K562 (cell line): ENCODE data around the gene ABHD8. TPM values are rescaled to one million over a fixed set of nuclear protein-coding genes. Genes with fewer than 3 reads are reported as not detected.
A peak's percentile ranks its signal among the peaks of the same experiment; 100 is the strongest.

Source experiments
- ATF1 ChIP-seq, 2 experiments: fragments of 450-650 bp in 1 of 2; IDR thresholded peaks; 2 replicates each; pipeline ENCODE4 v1.6.1; 2016; ENCODE audit warnings: missing compliant biosample characterization in 1 of 2, missing genetic modification characterization in 1 of 2
- CBFB ChIP-seq: sonication (generic); formaldehyde crosslinking; IDR thresholded peaks from 2 replicates; pipeline ENCODE4 v1.4.0; 2020; ENCODE audit warnings: mild to moderate bottlenecking, missing genetic modification reagents
- MCM5 ChIP-seq: fragments of 450-650 bp; IDR thresholded peaks from 2 replicates; pipeline ENCODE4 v1.6.1; 2016; ENCODE audit warnings: low read depth
- MTA1 ChIP-seq: fragments of 450-650 bp; IDR thresholded peaks from 2 replicates; pipeline ENCODE4 v1.6.1; 2017; ENCODE audit warnings: borderline replicate concordance
- MYBL2 ChIP-seq, 2 experiments: fragments of 450-650 bp in 1 of 2; sonication (generic) in 1 of 2; formaldehyde crosslinking in 1 of 2; IDR thresholded peaks; 2 replicates each; pipeline versions ENCODE4 v1.6.1 to v1.8.1; 2017 to 2022; ENCODE audit warnings: borderline replicate concordance in 1 of 2, inconsistent platforms in 1 of 2, low read depth in 1 of 2, mild to moderate bottlenecking in 1 of 2, missing genetic modification reagents in 1 of 2, moderate library complexity in 1 of 2
- MYC ChIP-seq, 2 experiments: fragments of 250-450 bp in 1 of 2; sonication (Bioruptor Pico) in 1 of 2; IDR thresholded peaks; 2 replicates each; pipeline versions ENCODE4 v1.5.1 to v1.6.1; 2012 to 2021; ENCODE audit warnings: low read depth in 2 of 2, borderline replicate concordance in 1 of 2, improper control_type of control experiment in 1 of 2, low read length in 1 of 2, mild to moderate bottlenecking in 1 of 2, moderate library complexity in 1 of 2
- NRF1 ChIP-seq, 2 experiments: fragments of 450-650 bp; IDR thresholded peaks in 1 of 2; conservative IDR thresholded peaks in 1 of 2; 2 replicates each; pipeline ENCODE4 v1.6.1; 2014; ENCODE audit warnings: mild to moderate bottlenecking in 2 of 2
- SMC3 ChIP-seq: conservative IDR thresholded peaks from 2 replicates; pipeline ENCODE4 v1.6.1; 2011; ENCODE audit warnings: low read depth, low read length, improper control_type of control experiment; ENCODE audit not compliant: insufficient read depth
- TRIM28 ChIP-seq: fragments of 450-650 bp; IDR thresholded peaks from 2 replicates; pipeline ENCODE4 v1.6.1; 2017
- TSC22D4 ChIP-seq: fragments of 450-650 bp; IDR thresholded peaks from 2 replicates; pipeline ENCODE4 v1.6.1; 2016; ENCODE audit warnings: missing genetic modification characterization, missing biosample characterization, control low read depth
- polyA plus RNA-seq, 8 experiments: library from polyadenylated mRNA; depleted of rRNA in 4 of 8; stranded (reverse) in 5 of 8; unstranded in 3 of 8; fragments of >200 nt; fragmentation: Nextera tagmentation in 2 of 8; fragmentation: Illumina TruSeq in 1 of 8; extraction: Ambion mirVana in 2 of 8; extraction: Trizol in 1 of 8; gene quantifications; 2 replicates each; pipeline versions ENCODE4 v1.2.1 to v1.2.3, GENCODE V29; 2011 to 2014; ENCODE audit warnings: inconsistent platforms in 1 of 8, missing spikeins in 1 of 8
- total RNA-seq, 7 experiments: library from RNA; depleted of rRNA in 6 of 7; stranded (reverse); fragments of >200 nt in 6 of 7; fragmentation: Illumina TruSeq in 2 of 7; extraction: Trizol in 2 of 7; gene quantifications; 2 replicates each; pipeline versions ENCODE4 v1.2.1 to v1.2.3, GENCODE V29; 2011 to 2021; ENCODE audit warnings: low replicate concordance in 1 of 7
- TF ChIP-seq, protein P1 (sequence below): IDR thresholded peaks from 2 replicates; pipeline ENCODE4 v1.6.1; 2012; ENCODE audit warnings: low read depth, low read length, improper control_type of control experiment, borderline replicate concordance
- TF ChIP-seq, protein P2 (sequence below): fragments of 200-800 bp; sonication (Bioruptor generic); IDR thresholded peaks from 2 replicates; pipeline ENCODE4 v1.6.1; 2017; ENCODE audit warnings: missing genetic modification characterization, missing compliant biosample characterization
- TF ChIP-seq, protein P3 (sequence below), 2 experiments: fragments of 450-650 bp in 1 of 2; sonication (generic) in 1 of 2; formaldehyde crosslinking in 1 of 2; IDR thresholded peaks; 2 replicates each; pipeline versions ENCODE4 v1.7.1 to v1.9.0; 2016 to 2022; ENCODE audit warnings: inconsistent platforms in 1 of 2, mild to moderate bottlenecking in 1 of 2, missing genetic modification reagents in 1 of 2

Gene ABHD8
- total and polyA plus RNA-seq, 9 of the 15 experiments (the other 6 are each of a cell fraction or from before 2014, with no cell fraction given), result 0.04 to 6.6 (median 2.0) TPM; not detected in 1

DNA sequence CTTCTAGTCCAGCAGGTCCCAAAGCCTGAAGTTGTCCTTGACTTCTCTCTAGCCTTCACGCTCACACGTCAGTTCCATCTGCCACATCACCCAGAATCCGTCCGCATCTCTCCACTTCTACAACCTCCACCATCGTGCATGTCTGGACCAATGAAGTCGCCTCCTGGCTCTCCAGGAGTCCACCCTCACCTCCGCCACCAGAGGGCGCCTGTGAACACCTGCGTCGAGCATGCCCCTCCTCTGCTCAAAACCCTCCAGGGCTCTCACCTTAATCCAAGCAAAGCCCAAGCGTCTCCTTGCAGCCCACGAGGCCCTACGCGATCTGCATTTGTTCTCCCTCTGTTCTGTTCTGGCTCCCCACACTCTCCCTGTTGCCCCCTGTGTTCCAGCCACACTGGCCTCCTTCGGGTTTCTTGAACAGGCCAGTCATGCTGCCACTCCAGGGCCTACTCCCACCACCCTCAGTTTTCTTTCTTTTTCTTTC is 42.3 kb downstream of the ABHD8 start (continued):
- peak; percentile 86 for TF ChIP-seq SMC3
- no peak for TF ChIP-seq MCM5
- TF ChIP-seq, protein P1, sequence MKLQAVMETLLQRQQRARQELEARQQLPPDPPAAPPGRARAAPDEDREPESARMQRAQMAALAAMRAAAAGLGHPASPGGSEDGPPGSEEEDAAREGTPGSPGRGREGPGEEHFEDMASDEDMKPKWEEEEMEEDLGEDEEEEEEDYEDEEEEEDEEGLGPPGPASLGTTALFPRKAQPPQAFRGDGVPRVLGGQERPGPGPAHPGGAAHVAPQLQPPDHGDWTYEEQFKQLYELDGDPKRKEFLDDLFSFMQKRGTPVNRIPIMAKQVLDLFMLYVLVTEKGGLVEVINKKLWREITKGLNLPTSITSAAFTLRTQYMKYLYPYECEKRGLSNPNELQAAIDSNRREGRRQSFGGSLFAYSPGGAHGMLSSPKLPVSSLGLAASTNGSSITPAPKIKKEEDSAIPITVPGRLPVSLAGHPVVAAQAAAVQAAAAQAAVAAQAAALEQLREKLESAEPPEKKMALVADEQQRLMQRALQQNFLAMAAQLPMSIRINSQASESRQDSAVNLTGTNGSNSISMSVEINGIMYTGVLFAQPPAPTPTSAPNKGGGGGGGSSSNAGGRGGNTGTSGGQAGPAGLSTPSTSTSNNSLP, result no peak
- TF ChIP-seq, protein P2, sequence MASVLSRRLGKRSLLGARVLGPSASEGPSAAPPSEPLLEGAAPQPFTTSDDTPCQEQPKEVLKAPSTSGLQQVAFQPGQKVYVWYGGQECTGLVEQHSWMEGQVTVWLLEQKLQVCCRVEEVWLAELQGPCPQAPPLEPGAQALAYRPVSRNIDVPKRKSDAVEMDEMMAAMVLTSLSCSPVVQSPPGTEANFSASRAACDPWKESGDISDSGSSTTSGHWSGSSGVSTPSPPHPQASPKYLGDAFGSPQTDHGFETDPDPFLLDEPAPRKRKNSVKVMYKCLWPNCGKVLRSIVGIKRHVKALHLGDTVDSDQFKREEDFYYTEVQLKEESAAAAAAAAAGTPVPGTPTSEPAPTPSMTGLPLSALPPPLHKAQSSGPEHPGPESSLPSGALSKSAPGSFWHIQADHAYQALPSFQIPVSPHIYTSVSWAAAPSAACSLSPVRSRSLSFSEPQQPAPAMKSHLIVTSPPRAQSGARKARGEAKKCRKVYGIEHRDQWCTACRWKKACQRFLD, result no peak
- TF ChIP-seq NRF1 (conservative IDR thresholded peaks at IDR 0.05 in 1 of 2, IDR thresholded peaks at IDR 0.05 in 1 of 2), result peak; percentile 32 to 62; a peak in 3 of 4 replicates
- no peak for TF ChIP-seq CBFB (CRISPR knock-in tag)
- TF ChIP-seq MTA1, result no peak
- TF ChIP-seq TRIM28, result no peak
- no peak for TF ChIP-seq MYBL2 (IDR thresholded peaks at IDR 0.05; ENCODE audit: low read depth)
- no peak for TF ChIP-seq MYBL2 (CRISPR knock-in tag; IDR thresholded peaks at IDR 0.05; ENCODE audit: borderline replicate concordance)
- TF ChIP-seq TSC22D4 (tag), result no peak
- TF ChIP-seq ATF1 (CRISPR knock-in tag; IDR thresholded peaks at IDR 0.05), result no peak
- peak; percentile 63 for TF ChIP-seq ATF1 (tag; IDR thresholded peaks at IDR 0.05)
- TF ChIP-seq, protein P3, sequence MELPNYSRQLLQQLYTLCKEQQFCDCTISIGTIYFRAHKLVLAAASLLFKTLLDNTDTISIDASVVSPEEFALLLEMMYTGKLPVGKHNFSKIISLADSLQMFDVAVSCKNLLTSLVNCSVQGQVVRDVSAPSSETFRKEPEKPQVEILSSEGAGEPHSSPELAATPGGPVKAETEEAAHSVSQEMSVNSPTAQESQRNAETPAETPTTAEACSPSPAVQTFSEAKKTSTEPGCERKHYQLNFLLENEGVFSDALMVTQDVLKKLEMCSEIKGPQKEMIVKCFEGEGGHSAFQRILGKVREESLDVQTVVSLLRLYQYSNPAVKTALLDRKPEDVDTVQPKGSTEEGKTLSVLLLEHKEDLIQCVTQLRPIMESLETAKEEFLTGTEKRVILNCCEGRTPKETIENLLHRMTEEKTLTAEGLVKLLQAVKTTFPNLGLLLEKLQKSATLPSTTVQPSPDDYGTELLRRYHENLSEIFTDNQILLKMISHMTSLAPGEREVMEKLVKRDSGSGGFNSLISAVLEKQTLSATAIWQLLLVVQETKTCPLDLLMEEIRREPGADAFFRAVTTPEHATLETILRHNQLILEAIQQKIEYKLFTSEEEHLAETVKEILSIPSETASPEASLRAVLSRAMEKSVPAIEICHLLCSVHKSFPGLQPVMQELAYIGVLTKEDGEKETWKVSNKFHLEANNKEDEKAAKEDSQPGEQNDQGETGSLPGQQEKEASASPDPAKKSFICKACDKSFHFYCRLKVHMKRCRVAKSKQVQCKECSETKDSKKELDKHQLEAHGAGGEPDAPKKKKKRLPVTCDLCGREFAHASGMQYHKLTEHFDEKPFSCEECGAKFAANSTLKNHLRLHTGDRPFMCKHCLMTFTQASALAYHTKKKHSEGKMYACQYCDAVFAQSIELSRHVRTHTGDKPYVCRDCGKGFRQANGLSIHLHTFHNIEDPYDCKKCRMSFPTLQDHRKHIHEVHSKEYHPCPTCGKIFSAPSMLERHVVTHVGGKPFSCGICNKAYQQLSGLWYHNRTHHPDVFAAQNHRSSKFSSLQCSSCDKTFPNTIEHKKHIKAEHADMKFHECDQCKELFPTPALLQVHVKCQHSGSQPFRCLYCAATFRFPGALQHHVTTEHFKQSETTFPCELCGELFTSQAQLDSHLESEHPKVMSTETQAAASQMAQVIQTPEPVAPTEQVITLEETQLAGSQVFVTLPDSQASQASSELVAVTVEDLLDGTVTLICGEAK (IDR thresholded peaks at IDR 0.05), result 0 out of 2 replicates have a peak, but pooled peaks have one; percentile 38
- TF ChIP-seq, protein P3 (CRISPR knock-in tag; IDR thresholded peaks at IDR 0.05), result no peak
- peak; percentile 80 for TF ChIP-seq MYC (IDR thresholded peaks at IDR 0.05; ENCODE audit: low read depth, low read length)
- no peak for TF ChIP-seq MYC (CRISPR knock-in tag; IDR thresholded peaks at IDR 0.05; ENCODE audit: borderline replicate concordance, low read depth)
